H1 (cell line): ENCODE results near the gene SPOCK1. TPM values are rescaled to one million over a fixed set of nuclear protein-coding genes. Genes with fewer than 3 reads are reported as not detected.

Experiments used
- CTCF ChIA-PET: fragments of 300-600 bp; sonication (Branson Sonifier 250); formaldehyde crosslinking; loops from one replicate; lab custom pipeline; 2021; ENCODE audit not compliant: partially characterized antibody; lab: Charles Lee
- POLR2A ChIA-PET: fragments of 300-600 bp; sonication (Branson Sonifier 250); formaldehyde crosslinking; loops from one replicate; lab custom pipeline; 2021; ENCODE audit warnings: inconsistent platforms; ENCODE audit not compliant: partially characterized antibody; lab: Charles Lee
- DNase-seq, 2 experiments: peaks; one replicate each; pipeline versions ENCODE4 v3.0.0 to v3.0.0-alpha.2; 2010 to 2022; ENCODE audit warnings: low spot score in 2 of 2, low read depth in 1 of 2, mixed read lengths in 1 of 2
- FAIRE-seq: peaks from 2 replicates; lab custom pipeline; 2011; peaks lifted over from hg19 to GRCh38; lab: Jason Lieb, UNC
- H2AFZ ChIP-seq: 2 replicates; pipeline ENCODE4 v1.8.1; 2012; ENCODE audit warnings: low read length, inconsistent platforms
- H2AK5ac ChIP-seq: 2 replicates; pipeline ENCODE4 v1.6.1; 2013; ENCODE audit warnings: low read depth, low read length
- H2BK120ac ChIP-seq: replicated peaks from 2 replicates; pipeline ENCODE3; 2013; ENCODE audit warnings: low read depth, low read length, inconsistent platforms
- H2BK12ac ChIP-seq: 2 replicates; pipeline ENCODE4 v1.6.1; 2013; ENCODE audit warnings: low read depth, low read length
- H2BK15ac ChIP-seq: 2 replicates; pipeline ENCODE4 v1.6.1; 2013; ENCODE audit warnings: low read length
- H2BK20ac ChIP-seq: 2 replicates; pipeline ENCODE4 v1.6.1; 2013; ENCODE audit warnings: low read length
- H2BK5ac ChIP-seq: 2 replicates; pipeline ENCODE4 v1.6.1; 2013; ENCODE audit warnings: low read depth, low read length
- H3K14ac ChIP-seq: 2 replicates; pipeline ENCODE4 v1.6.1; 2013; ENCODE audit warnings: inconsistent platforms; ENCODE audit not compliant: insufficient read length
- H3K18ac ChIP-seq: 2 replicates; pipeline ENCODE4 v1.6.1; 2013; ENCODE audit warnings: low read length; ENCODE audit errors: extremely low read depth
- H3K23ac ChIP-seq: 2 replicates; pipeline ENCODE4 v1.6.1; 2013; ENCODE audit warnings: inconsistent platforms; ENCODE audit not compliant: insufficient read length
- H3K23me2 ChIP-seq: 2 replicates; pipeline ENCODE4 v1.6.1; 2013; ENCODE audit warnings: low read depth, low read length
- H3K27ac ChIP-seq: 2 replicates; pipeline ENCODE4 v1.6.1; 2011; ENCODE audit warnings: low read depth, low read length, inconsistent platforms
- H3K27me3 ChIP-seq, 4 experiments: replicated peaks in 1 of 4; 1 replicate in 1 of 4; 2 replicates in 3 of 4; pipeline versions ENCODE4 v1.6.1 to v1.8.1; 2011 to 2013; ENCODE audit warnings: low read length in 3 of 4, mild to moderate bottlenecking in 3 of 4, inconsistent platforms in 2 of 4, mixed read lengths in 2 of 4, moderate library complexity in 1 of 4; ENCODE audit not compliant: control insufficient read depth in 3 of 4, insufficient read depth in 3 of 4; ENCODE audit errors: extremely low read depth in 1 of 4
- H3K36me3 ChIP-seq, 4 experiments: 2 replicates each; pipeline versions ENCODE4 v1.6.1 to v1.8.1; 2011 to 2013; ENCODE audit warnings: mild to moderate bottlenecking in 4 of 4, low read length in 3 of 4, moderate library complexity in 2 of 4, control low read depth in 1 of 4, inconsistent platforms in 1 of 4; ENCODE audit not compliant: insufficient read depth in 4 of 4, control insufficient read depth in 2 of 4
- H3K4ac ChIP-seq: replicated peaks from 2 replicates; pipeline ENCODE3; 2013; ENCODE audit warnings: low read length, low read depth, mixed read lengths, inconsistent platforms; ENCODE audit not compliant: insufficient read length
- H3K4me1 ChIP-seq, 4 experiments: replicated peaks in 1 of 4; 1 replicate in 1 of 4; 2 replicates in 3 of 4; pipeline versions ENCODE4 v1.6.1 to v1.8.1; 2011 to 2013; ENCODE audit warnings: low read length in 3 of 4, inconsistent platforms in 2 of 4, mixed read lengths in 1 of 4; ENCODE audit not compliant: insufficient read depth in 4 of 4, control insufficient read depth in 3 of 4
- H3K4me2 ChIP-seq, 2 experiments: 2 replicates each; pipeline versions ENCODE4 v1.6.1 to v1.8.1; 2011 to 2013; ENCODE audit warnings: low read depth in 2 of 2, low read length in 2 of 2, control low read depth in 1 of 2, inconsistent platforms in 1 of 2, mild to moderate bottlenecking in 1 of 2; ENCODE audit not compliant: insufficient read depth in 1 of 2
- H3K4me3 ChIP-seq, 4 experiments: fragments of 200-600, 300-600 bp in 1 of 4; sonication (generic), shearing (Covaris generic), sonication (Bioruptor Twin) in 1 of 4; 2 replicates each; pipeline versions ENCODE4 v1.5.1 to v1.8.1; 2011 to 2016; ENCODE audit warnings: low read length in 4 of 4, low read depth in 3 of 4, control low read depth in 2 of 4, inconsistent platforms in 2 of 4, mild to moderate bottlenecking in 2 of 4, mixed read lengths in 1 of 4, moderate library complexity in 1 of 4; ENCODE audit not compliant: insufficient read depth in 2 of 4; ENCODE audit errors: extremely low read depth in 1 of 4
- H3K56ac ChIP-seq: replicated peaks from 2 replicates; pipeline ENCODE3; 2013; ENCODE audit warnings: low read depth, mild to moderate bottlenecking, mixed read lengths, low read length, inconsistent platforms; ENCODE audit not compliant: insufficient read length
- H3K79me1 ChIP-seq: 2 replicates; pipeline ENCODE4 v1.6.1; 2013; ENCODE audit warnings: low read depth, low read length, control low read depth
- H3K79me2 ChIP-seq, 2 experiments: 2 replicates each; pipeline versions ENCODE4 v1.6.1 to v1.8.1; 2012 to 2013; ENCODE audit warnings: low read length in 2 of 2, mild to moderate bottlenecking in 2 of 2, inconsistent platforms in 1 of 2; ENCODE audit not compliant: insufficient read depth in 2 of 2, control insufficient read depth in 1 of 2
- H3K9ac ChIP-seq, 4 experiments: replicated peaks in 1 of 4; 1 replicate in 1 of 4; 2 replicates in 3 of 4; pipeline versions ENCODE4 v1.6.1 to v1.8.1; 2011 to 2013; ENCODE audit warnings: low read depth in 3 of 4, low read length in 3 of 4, control low read depth in 2 of 4, mild to moderate bottlenecking in 2 of 4, moderate library complexity in 2 of 4, inconsistent platforms in 1 of 4; ENCODE audit errors: extremely low read depth in 1 of 4
- H3K9me3 ChIP-seq, 2 experiments: 2 replicates each; pipeline versions ENCODE4 v1.6.1 to v1.8.1; 2012 to 2013; ENCODE audit warnings: mild to moderate bottlenecking in 2 of 2, moderate library complexity in 2 of 2, control low read depth in 1 of 2, inconsistent platforms in 1 of 2, low read depth in 1 of 2, low read length in 1 of 2, mixed read lengths in 1 of 2; ENCODE audit not compliant: insufficient read depth in 2 of 2
- H4K20me1 ChIP-seq, 2 experiments: replicated peaks in 1 of 2; 2 replicates each; pipeline versions ENCODE3 to v1.8.1; 2011 to 2013; ENCODE audit warnings: inconsistent platforms in 2 of 2, low read length in 2 of 2, mild to moderate bottlenecking in 1 of 2; ENCODE audit not compliant: insufficient read depth in 2 of 2, control insufficient read depth in 1 of 2
- H4K5ac ChIP-seq: 2 replicates; pipeline ENCODE4 v1.6.1; 2013; ENCODE audit warnings: low read length, low read depth, mixed read lengths, inconsistent platforms; ENCODE audit not compliant: insufficient read length
- H4K8ac ChIP-seq: 2 replicates; pipeline ENCODE4 v1.8.0; 2013; ENCODE audit warnings: mild to moderate bottlenecking, moderate library complexity, low read length, inconsistent platforms; ENCODE audit not compliant: insufficient read depth; ENCODE audit errors: extremely low read depth
- H4K91ac ChIP-seq: replicated peaks from 2 replicates; pipeline ENCODE3; 2013; ENCODE audit warnings: low read length, mixed read lengths, inconsistent platforms; ENCODE audit not compliant: insufficient read length
- BACH1 ChIP-seq: IDR thresholded peaks from 2 replicates; pipeline ENCODE4 v1.6.1; 2012; ENCODE audit warnings: low read length, improper control_type of control experiment
- CHD2 ChIP-seq: IDR thresholded peaks from 2 replicates; pipeline ENCODE4 v1.6.1; 2012; ENCODE audit warnings: low read length, improper control_type of control experiment
- CTBP2 ChIP-seq: IDR thresholded peaks from 2 replicates; pipeline ENCODE4 v1.7.0; 2011; ENCODE audit warnings: borderline replicate concordance, mild to moderate bottlenecking, moderate library complexity, mixed read lengths, low read length; ENCODE audit not compliant: insufficient read depth, insufficient read length
- POLR2AphosphoS5 ChIP-seq: IDR thresholded peaks from 2 replicates; pipeline ENCODE4 v1.6.1; 2011; ENCODE audit warnings: low read depth, low read length
- SAP30 ChIP-seq: fragments of 300-600 bp; sonication (generic); IDR thresholded peaks from 2 replicates; pipeline ENCODE4 v1.7.1; 2012; ENCODE audit warnings: low read length, moderate library complexity, mild to moderate bottlenecking, inconsistent platforms; ENCODE audit not compliant: insufficient read depth, insufficient replicate concordance
- SP1 ChIP-seq: IDR thresholded peaks from 2 replicates; pipeline ENCODE4 v1.6.1; 2011; ENCODE audit warnings: low read depth, low read length
- WGBS, 2 experiments: shearing (Covaris generic) in 1 of 2; methylation state at CpG; one replicate each; pipeline versions ENCODE4 v1.1.6 to v1.1.7; 2013 to 2015; ENCODE audit warnings: low lambda C conversion rate in 2 of 2, mixed read lengths in 2 of 2, inconsistent platforms in 1 of 2, low coverage in 1 of 2, missing lambda C conversion rate in 1 of 2; ENCODE audit not compliant: insufficient replicate concordance in 2 of 2, insufficient coverage in 1 of 2, insufficient read length in 1 of 2; ENCODE audit errors: extremely low coverage in 1 of 2, missing lambda C conversion rate in 1 of 2; 5-methylcytosine and 5-hydroxymethylcytosine counted together
- polyA plus RNA-seq, 7 experiments: library from polyadenylated mRNA; depleted of rRNA in 3 of 7; stranded (reverse) in 5 of 7; unstranded in 2 of 7; fragments of >200 nt in 5 of 7; fragments of 200-250 nt in 2 of 7; gene quantifications; 1 replicate in 5 of 7; 2 replicates in 1 of 7; 4 replicates in 1 of 7; pipeline versions ENCODE4 v1.2.1 to v1.2.3, GENCODE V29; 2011 to 2013; ENCODE audit warnings: missing spikeins in 2 of 7, mixed read lengths in 2 of 7
- total RNA-seq: library from RNA; stranded (reverse); fragmentation: NEBNext Ultra II Directional; extraction: Animal tissue kit (Norgen Biotek cat#: 25700); gene quantifications from 2 replicates; pipeline ENCODE4 v1.2.1, GENCODE V29; 2021

The SPOCK1 gene
- total and polyA plus RNA-seq, 2 of the 8 experiments (the other 6 are each of a cell fraction or from before 2014, with no cell fraction given) = 6.9 to 18.1 TPM

GRCh38 chr5:137091472-137091871 lies 407.7 kb downstream of the SPOCK1 start:
- TF ChIP-seq CTBP2 = no peak
- TF ChIP-seq CHD2 = no peak
- TF ChIP-seq SAP30 = no peak
- no peak for TF ChIP-seq BACH1
- TF ChIP-seq SP1 = 0 out of 2 replicates have a peak, but pooled peaks have one; percentile 24
- no peak for TF ChIP-seq POLR2AphosphoS5
- Histone ChIP-seq H3K23ac (no peak overlapping the region), H3K23me2 (no peaks in the 10 kb centered on the region), H4K5ac (no peak overlapping the region), H2BK15ac (no peak overlapping the region), H3K27me3 (no peaks in the 10 kb centered on the region), H2BK12ac (no peak overlapping the region), H3K4ac (no peak overlapping the region), H3K36me3 (no peaks in the 10 kb centered on the region), H3K4me3 (no peak overlapping the region), H2BK120ac (no peak overlapping the region), H3K4me1 (peaks cover 7 to 14% (median 11%) of the 10 kb centered on the region in 4 experiments), H3K4me2 (peak overlapping the region; percentile 22 to 29; a peak in 1 of 4 replicates), H4K20me1 (no peaks in the 10 kb centered on the region), H4K91ac (no peak overlapping the region), H2BK5ac (no peak overlapping the region), H3K9ac (no peak overlapping the region), H3K79me1 (no peaks in the 10 kb centered on the region), H2AFZ (no peak overlapping the region), H3K9me3 (no peaks in the 10 kb centered on the region), H3K18ac (no peak overlapping the region), H3K79me2 (no peaks in the 10 kb centered on the region), H3K56ac (no peak overlapping the region), H4K8ac (no peak overlapping the region), H2BK20ac (no peak overlapping the region), H2AK5ac (no peak overlapping the region), H3K14ac (no peak overlapping the region), H3K27ac (no peak overlapping the region)
- 20% methylated on average over 1 of the region's 1 CpG; no CpG with 5 or more reads in 1 of the 2 experiments for WGBS, 2 experiments
- POLR2A ChIA-PET = no interaction called here
- CTCF ChIA-PET = interaction anchor here (0.9 to 2.2 kb wide), 2 partner anchors 16 to 113 kb away, joined by 3 to 14 read pairs; no protein-coding TSS in a partner anchor
- peak; percentile 68 for FAIRE-seq
- DNase-seq = no peak
